ENCODE results near the gene CMYA5.
"Not testable (repeated sequence)": the region's sequence is repeated elsewhere in the genome, so short reads cannot be mapped to it uniquely, and the experiment has no call there.

The CMYA5 gene

DNA sequence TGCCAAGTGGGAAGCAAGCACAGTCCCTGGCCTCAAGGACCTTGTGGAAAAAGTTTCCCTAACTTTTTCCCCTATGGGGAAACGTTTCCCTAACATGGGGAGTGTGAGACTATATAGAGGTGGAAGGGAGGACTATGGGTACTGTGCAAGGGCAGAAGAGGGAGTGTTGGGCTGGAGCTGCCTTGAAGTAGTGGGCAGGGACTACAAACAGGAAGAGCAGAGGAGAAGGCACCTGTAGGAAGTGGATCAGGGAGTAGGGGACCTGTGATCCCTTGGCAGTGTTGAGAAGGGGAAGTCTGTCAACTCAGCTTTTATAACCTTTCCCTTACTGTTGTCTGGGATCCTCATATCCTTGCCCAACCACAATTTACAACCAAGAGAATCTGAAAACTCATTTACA, 1.4 kb downstream of the CMYA5 start:
- Histone ChIP-seq H3K36me3 (replicated peaks) (peaks cover 5% of the 10 kb centered on the region), H3K4me1 (0 out of 2 replicates have a peak, but pooled peaks cover 4% of the 10 kb centered on the region), H3K9me3 (no peaks in the 10 kb centered on the region), H3K27me3 (ENCODE audit: low read depth) (no peaks in the 10 kb centered on the region), H3K4me3 (no peak overlapping the region)
- DNase-seq (ENCODE audit: low spot score in 2 of 2) = no peak
- in situ Hi-C loops (cut with MboI; ENCODE audit: low sequenced_read_pairs) = no loop called here

GRCh38 chr5:79692596-79692995, 3.0 kb downstream of the CMYA5 start:
- in situ Hi-C loops (cut with MboI; ENCODE audit: low sequenced_read_pairs) = no loop called here
- no peak for DNase-seq (ENCODE audit: low spot score in 2 of 2)

DNA sequence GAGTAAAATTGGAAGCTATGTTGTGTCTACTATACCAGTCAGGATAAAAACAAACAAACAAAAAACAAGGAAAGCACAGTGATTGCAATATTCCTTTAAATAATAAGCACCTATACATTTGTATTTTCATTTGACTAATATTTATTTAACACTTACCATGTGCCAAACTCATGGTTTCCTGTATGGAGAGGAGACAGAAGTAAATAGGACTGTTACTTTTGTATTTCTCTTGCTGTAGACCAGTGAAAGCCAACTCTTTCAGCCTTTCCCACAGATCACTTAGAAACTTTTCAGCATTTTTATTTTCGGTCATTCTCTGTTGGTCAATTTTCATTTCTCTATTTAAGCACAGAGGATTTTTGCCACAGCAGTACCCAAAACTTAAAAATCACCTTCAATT, 4.5 kb downstream of the CMYA5 start:
- in situ Hi-C loops (cut with MboI; ENCODE audit: low sequenced_read_pairs) = no loop called here
- no peaks in the 10 kb centered on the region for H3K27me3 ChIP-seq (ENCODE audit: low read depth)
- 0 out of 2 replicates have a peak, but pooled peaks cover 4% of the 10 kb centered on the region for H3K4me1 ChIP-seq
- DNase-seq (ENCODE audit: low spot score in 2 of 2) = no peak
- no peaks in the 10 kb centered on the region for H3K36me3 ChIP-seq (replicated peaks)
- no peaks in the 10 kb centered on the region for H3K9me3 ChIP-seq
- no peak overlapping the region for H3K4me3 ChIP-seq

More at GRCh38 chr5:79692596-79692995, 3.0 kb downstream of the CMYA5 start:
- 0 out of 2 replicates have a peak, but pooled peaks cover 4% of the 10 kb centered on the region for H3K4me1 ChIP-seq
- no peak overlapping the region for H3K4me3 ChIP-seq
- no peaks in the 10 kb centered on the region for H3K27me3 ChIP-seq (ENCODE audit: low read depth)
- no peaks in the 10 kb centered on the region for H3K36me3 ChIP-seq (replicated peaks)
- H3K9me3 ChIP-seq = no peaks in the 10 kb centered on the region

- DNase-seq (ENCODE audit: low spot score in 2 of 2) = no peak
- Histone ChIP-seq H3K9me3 (no peaks in the 10 kb centered on the region), H3K4me3 (no peak overlapping the region), H3K4me1 (0 out of 2 replicates have a peak, but pooled peaks cover 4% of the 10 kb centered on the region), H3K27me3 (ENCODE audit: low read depth) (no peaks in the 10 kb centered on the region), H3K36me3 (replicated peaks) (no peaks in the 10 kb centered on the region)
- in situ Hi-C loops (cut with MboI; ENCODE audit: low sequenced_read_pairs) = no loop called here
Observed at GRCh38 chr5:79694652-79695051, 5.0 kb downstream of the CMYA5 start.

DNA sequence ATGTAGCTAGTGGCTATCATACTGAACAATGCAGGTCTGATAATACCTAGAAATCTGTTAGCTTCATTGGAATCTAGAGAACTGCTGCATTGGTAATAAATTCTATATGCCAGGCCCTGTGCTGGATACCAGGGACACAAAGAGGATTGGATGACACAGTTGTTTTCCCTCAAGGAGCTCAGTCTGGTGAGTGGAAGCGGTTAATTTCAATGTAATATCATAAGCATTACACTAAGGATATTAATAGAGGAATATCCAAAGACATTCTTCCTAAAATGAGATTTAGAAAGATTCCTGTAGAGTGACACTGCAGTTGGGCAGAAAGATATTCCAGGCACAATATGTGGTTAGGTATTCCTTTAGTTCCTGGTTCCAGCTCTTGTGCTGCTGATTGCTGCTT, 5.9 kb downstream of the CMYA5 start:
- in situ Hi-C loops (cut with MboI; ENCODE audit: low sequenced_read_pairs) = no loop called here
- no peak for DNase-seq (ENCODE audit: low spot score in 2 of 2)
- Histone ChIP-seq H3K4me3 (no peak overlapping the region), H3K9me3 (no peaks in the 10 kb centered on the region), H3K27me3 (ENCODE audit: low read depth) (no peaks in the 10 kb centered on the region), H3K4me1 (0 out of 2 replicates have a peak, but pooled peaks cover 4% of the 10 kb centered on the region), H3K36me3 (replicated peaks) (no peaks in the 10 kb centered on the region)

DNA sequence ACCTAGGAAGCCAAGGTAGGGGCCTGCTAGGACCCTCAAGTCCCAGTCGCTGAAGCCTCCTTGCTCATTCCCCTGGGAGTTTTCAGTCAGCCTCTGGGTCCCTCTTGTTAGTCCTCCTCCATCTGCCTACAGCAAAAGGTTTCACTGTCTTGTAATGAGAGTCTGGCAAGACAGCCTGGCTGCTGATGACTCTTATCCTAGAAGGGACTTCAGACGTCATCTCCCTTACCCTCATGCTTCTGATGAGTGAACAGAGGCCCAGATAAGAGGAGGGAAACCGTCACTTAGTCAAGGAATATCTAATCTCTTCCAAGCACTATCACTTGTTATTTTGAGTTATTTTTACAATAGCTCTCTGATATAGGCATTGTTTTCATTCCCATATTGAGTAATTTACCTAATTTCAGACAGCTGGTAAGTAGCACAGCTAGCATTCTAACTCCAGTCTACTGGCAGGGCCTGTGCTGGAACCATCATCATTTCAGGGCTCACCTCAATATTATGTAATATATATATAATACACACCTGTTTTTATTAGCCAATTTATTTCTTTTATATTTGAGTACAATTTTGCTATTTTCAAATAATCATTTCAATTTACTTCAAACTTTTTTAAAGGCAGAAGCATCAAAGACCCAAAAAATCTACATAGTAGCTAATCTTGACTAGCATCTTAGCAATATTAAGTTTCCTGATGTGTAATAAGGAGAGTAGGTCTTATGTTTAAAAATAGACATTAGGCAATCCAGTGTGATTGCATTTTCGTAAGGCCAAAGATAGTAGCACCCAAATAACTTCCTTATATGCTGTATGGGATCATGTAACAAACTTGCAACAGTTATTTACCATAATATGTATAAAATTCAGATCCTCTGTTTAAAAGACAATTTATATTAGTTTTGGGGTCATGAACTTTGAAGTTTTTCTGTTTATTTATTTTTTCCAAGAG, 7.9 kb downstream of the CMYA5 start:
- Histone ChIP-seq H3K4me1 (no peaks in the 10 kb centered on the region), H3K4me3 (no peak overlapping the region), H3K9me3 (no peaks in the 10 kb centered on the region), H3K36me3 (replicated peaks) (no peaks in the 10 kb centered on the region), H3K27me3 (ENCODE audit: low read depth) (no peaks in the 10 kb centered on the region)
- in situ Hi-C loops (cut with MboI; ENCODE audit: low sequenced_read_pairs) = no loop called here
- no peak for DNase-seq (ENCODE audit: low spot score in 2 of 2)

- Histone ChIP-seq H3K4me1 (no peaks in the 10 kb centered on the region), H3K36me3 (replicated peaks) (no peaks in the 10 kb centered on the region), H3K27me3 (ENCODE audit: low read depth) (no peaks in the 10 kb centered on the region), H3K9me3 (no peaks in the 10 kb centered on the region), H3K4me3 (no peak overlapping the region)
- in situ Hi-C loops (cut with MboI; ENCODE audit: low sequenced_read_pairs) = no loop called here
- DNase-seq (ENCODE audit: low spot score in 2 of 2) = no peak
Observed at GRCh38 chr5:79699763-79700400, 10.2 kb downstream of the CMYA5 start.

DNA sequence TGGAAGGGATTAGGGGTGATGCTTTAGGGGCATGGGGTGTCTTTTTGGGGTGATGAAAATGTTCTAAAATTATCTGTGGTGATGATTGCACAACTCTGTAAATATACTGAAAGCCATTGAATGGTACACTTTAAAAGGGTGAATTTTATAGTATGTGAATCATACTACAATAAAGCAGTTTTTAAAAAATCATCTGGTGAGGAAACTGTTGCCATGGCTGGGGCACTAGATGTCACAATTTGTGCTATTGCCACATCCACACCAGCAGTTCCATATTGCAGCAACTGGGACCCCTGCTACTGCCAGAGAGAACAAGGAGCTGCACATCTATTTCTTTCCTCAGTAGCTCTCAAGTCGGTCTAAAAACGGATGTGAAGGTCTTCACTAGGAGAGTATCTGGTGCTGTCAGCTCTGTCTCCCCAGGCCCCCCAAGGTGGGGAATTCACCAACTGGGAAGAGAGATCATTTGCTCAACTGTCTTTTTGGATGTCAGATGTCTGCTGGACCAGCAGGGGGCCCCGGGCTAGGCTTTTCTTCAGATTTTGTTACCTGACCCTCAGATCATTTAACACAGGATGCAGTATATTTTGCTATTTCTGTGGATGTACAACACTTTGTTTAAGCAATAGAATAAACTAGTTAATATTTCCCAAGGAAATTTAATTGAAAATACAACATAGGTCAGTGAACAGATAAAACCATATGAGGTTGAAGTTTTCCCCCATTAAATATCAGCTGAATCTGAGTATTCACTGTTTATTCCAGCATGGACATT, 13.2 kb downstream of the CMYA5 start:
- Histone ChIP-seq H3K36me3 (replicated peaks) (no peaks in the 10 kb centered on the region), H3K27me3 (ENCODE audit: low read depth) (no peaks in the 10 kb centered on the region), H3K9me3 (no peaks in the 10 kb centered on the region), H3K4me3 (no peak overlapping the region), H3K4me1 (no peaks in the 10 kb centered on the region)
- in situ Hi-C loops (cut with MboI; ENCODE audit: low sequenced_read_pairs) = no loop called here
- DNase-seq (ENCODE audit: low spot score in 2 of 2) = peak; percentile 18 to 53

GRCh38 chr5:79703381-79703645, 13.7 kb downstream of the CMYA5 start:
- in situ Hi-C loops (cut with MboI; ENCODE audit: low sequenced_read_pairs) = no loop called here
- no peak for DNase-seq (ENCODE audit: low spot score in 2 of 2)
- no peaks in the 10 kb centered on the region for H3K4me1 ChIP-seq
- H3K4me3 ChIP-seq = no peak overlapping the region
- H3K36me3 ChIP-seq (replicated peaks) = no peaks in the 10 kb centered on the region
- H3K27me3 ChIP-seq (ENCODE audit: low read depth) = no peaks in the 10 kb centered on the region
- no peaks in the 10 kb centered on the region for H3K9me3 ChIP-seq

- Histone ChIP-seq H3K4me1 (no peaks in the 10 kb centered on the region), H3K4me3 (no peak overlapping the region), H3K9me3 (no peaks in the 10 kb centered on the region), H3K36me3 (replicated peaks) (no peaks in the 10 kb centered on the region), H3K27me3 (ENCODE audit: low read depth) (no peaks in the 10 kb centered on the region)
- no peak for DNase-seq (ENCODE audit: low spot score in 2 of 2)
- in situ Hi-C loops (cut with MboI; ENCODE audit: low sequenced_read_pairs) = no loop called here
Observed at GRCh38 chr5:79704553-79704952, 14.9 kb downstream of the CMYA5 start.

- Histone ChIP-seq H3K9me3 (no peaks in the 10 kb centered on the region), H3K27me3 (ENCODE audit: low read depth) (no peaks in the 10 kb centered on the region), H3K4me1 (no peaks in the 10 kb centered on the region), H3K36me3 (replicated peaks) (no peaks in the 10 kb centered on the region), H3K4me3 (no peak overlapping the region)
- DNase-seq (ENCODE audit: low spot score in 2 of 2) = no peak
- in situ Hi-C loops (cut with MboI; ENCODE audit: low sequenced_read_pairs) = no loop called here
Observed at GRCh38 chr5:79705632-79706031, 16.0 kb downstream of the CMYA5 start.

GRCh38 chr5:79706317-79706716, 16.7 kb downstream of the CMYA5 start:
- H3K27me3 ChIP-seq (ENCODE audit: low read depth); H3K36me3 ChIP-seq (replicated peaks); H3K9me3 ChIP-seq; H3K4me3 ChIP-seq; in situ Hi-C loops (cut with MboI; ENCODE audit: low sequenced_read_pairs); H3K4me1 ChIP-seq; DNase-seq (ENCODE audit: low spot score in 2 of 2): not testable (repeated sequence)

GRCh38 chr5:79707535-79707934, 17.9 kb downstream of the CMYA5 start:
- no peak for DNase-seq (ENCODE audit: low spot score in 2 of 2)
- Histone ChIP-seq H3K9me3 (no peaks in the 10 kb centered on the region), H3K36me3 (replicated peaks) (no peaks in the 10 kb centered on the region), H3K4me3 (no peak overlapping the region), H3K27me3 (ENCODE audit: low read depth) (no peaks in the 10 kb centered on the region), H3K4me1 (no peaks in the 10 kb centered on the region)
- in situ Hi-C loops (cut with MboI; ENCODE audit: low sequenced_read_pairs) = no loop called here

DNA sequence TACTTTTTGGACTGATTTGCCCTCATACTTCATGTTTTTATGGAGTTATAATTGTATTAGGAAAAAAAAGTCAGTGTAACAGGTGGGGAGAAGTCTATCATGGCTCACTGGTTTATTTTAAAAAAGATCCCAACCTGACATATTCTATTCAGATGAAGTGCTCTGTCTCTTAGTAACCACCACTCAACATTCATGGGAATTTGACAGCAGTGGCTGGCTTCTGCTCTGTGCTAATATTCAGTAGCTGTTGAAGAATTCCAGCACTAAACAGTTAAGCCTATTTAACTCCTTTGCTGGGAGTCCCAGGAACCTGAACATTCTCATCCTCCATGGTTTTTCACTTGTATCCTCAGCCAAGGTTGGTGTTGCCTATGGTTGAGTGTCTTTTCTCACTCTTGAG, 23.1 kb downstream of the CMYA5 start:
- no peaks in the 10 kb centered on the region for H3K36me3 ChIP-seq (replicated peaks)
- in situ Hi-C loops (cut with MboI; ENCODE audit: low sequenced_read_pairs) = no loop called here
- no peaks in the 10 kb centered on the region for H3K27me3 ChIP-seq (ENCODE audit: low read depth)
- H3K4me3 ChIP-seq = no peak overlapping the region
- H3K4me1 ChIP-seq = peaks cover 8% of the 10 kb centered on the region
- H3K9me3 ChIP-seq = no peaks in the 10 kb centered on the region
- DNase-seq (ENCODE audit: low spot score in 2 of 2) = no peak
